Measurements from ENCODE around the gene FAR2.
"Not testable (repeated sequence)": the region's sequence is repeated elsewhere in the genome, so short reads cannot be mapped to it uniquely, and the experiment has no call there.

Gene FAR2

DNA sequence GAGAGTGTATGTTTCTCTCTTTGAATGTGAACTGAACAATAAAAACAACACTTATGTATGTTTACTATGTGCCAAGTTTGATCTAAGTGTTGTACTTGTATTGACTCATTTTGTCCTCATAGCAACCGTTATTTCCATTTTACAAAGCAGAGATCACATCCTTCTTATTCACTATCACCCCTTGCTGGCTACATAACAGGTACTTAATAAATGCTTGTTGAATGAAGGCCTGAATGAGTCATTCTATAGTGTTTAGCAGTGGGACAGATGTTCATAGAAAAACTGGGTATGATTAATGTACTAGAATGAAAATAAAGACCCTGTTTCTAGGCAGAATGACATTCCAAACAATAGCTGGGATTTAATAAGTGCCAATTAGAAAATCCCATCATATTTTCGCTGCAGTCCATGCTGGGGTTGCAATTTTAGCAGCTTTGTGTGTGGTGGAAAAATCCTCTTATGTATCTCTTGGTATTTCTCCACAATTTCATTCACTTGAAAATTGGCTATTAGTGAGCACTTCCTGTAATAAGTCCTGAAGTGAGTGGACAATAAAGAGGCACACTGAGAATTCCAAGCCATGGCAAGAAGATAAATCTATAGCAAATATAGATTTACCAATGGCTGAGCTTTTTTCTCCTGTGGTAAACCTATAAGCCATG is 86.0 kb downstream of the FAR2 start:
- no peak for DNase-seq (ENCODE audit: low read depth in 2 of 2)

DNA sequence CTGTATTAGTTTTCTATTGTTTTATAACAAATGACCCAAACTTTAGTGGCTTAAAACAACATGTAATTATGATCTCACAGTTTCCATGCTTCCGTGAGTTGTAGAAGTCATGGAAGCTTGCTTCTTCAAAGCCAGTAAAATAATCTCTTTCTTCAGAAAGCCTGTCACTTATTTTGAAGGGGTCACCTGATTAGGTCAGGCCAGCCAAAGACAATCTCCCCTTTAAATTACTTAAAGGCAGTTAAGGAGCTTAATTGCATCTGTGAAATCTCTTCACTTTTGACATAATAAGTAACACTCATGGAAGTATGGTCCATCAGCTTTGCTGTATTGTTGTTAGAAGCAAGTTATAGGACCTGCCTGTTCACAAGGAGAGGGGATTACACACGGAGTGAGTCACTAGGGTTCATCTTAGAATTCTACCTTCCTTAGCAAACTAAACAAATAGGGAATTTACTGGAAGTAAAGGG is 89.8 kb downstream of the FAR2 start:
- DNase-seq (ENCODE audit: low read depth in 2 of 2) = no peak

DNA sequence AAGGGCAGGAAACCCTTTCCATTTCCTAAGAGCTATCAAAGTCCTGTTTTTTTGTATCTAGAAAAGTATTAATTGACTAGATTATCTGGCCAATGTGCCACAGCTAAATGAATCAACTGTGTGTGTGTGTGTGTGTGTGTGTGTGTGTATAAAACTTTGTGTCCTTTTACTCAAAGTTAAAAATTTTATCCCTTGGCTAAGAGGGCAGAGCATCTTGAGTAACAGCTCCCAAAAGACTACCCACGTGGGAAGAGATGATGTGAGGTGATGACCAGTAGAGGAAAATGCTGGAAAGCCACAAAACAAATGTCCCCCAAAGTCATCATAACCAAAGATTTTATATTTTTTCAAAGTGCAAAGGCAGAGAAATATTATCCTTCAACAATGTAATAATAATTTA is 90.3 kb downstream of the FAR2 start:
- DNase-seq (ENCODE audit: low read depth in 2 of 2) = no peak

DNA sequence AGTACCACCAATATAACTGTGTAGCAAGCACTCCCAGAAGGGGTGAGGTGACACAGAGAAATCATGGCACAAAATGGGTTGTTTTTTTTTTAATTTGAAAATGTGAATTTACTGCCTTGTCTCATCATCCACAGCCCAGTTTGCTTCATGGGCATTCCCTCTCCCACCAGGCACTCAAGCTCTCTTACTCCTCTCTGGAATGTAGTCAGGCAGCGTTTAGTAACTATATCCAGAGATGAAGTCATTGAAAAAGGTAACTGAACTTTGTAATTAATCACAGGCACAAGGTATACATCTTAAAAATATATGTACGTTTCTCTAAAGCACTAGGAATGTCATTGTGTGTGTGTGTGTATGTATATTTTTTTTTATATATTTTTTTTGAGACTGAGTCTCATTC is 91.4 kb downstream of the FAR2 start:
- DNase-seq (ENCODE audit: low read depth in 2 of 2) = no peak

DNA sequence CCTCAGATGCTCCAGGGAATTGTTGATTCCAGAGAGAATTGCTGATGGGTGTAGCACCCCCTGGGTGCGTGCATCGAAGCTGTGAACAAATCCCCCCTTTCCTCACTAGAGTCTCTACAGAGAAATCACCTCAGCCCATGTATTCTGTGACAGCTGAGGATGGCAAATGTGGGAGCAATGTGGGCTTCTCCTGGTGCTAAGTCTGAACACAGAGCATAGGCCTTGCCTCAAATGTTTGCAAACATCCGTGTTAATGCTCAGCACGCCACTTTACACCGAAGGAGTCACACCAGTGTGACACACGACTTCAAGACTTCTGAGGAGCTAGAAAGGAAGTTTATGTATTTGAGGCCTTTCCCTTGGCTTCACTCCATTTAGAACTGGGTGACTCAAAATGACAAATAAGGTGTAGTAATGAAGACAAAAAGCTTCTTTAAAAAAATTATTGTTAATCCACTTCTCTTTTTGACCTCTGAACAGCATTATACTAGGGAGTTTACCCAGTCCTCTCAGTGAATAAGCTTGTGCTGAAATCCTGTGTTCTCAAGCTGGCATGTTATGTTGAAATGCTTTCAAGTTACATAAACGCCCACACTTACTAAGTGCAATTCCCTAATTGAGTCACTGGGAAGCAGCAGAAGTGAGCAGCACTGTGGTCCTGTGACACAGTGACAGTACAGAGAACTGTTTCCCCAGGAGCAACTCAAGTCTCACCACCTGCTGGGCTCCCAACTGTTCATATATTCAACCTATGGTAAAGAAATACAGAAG is 92.9 kb downstream of the FAR2 start:
- DNase-seq (ENCODE audit: low read depth in 2 of 2) = no peak

DNA sequence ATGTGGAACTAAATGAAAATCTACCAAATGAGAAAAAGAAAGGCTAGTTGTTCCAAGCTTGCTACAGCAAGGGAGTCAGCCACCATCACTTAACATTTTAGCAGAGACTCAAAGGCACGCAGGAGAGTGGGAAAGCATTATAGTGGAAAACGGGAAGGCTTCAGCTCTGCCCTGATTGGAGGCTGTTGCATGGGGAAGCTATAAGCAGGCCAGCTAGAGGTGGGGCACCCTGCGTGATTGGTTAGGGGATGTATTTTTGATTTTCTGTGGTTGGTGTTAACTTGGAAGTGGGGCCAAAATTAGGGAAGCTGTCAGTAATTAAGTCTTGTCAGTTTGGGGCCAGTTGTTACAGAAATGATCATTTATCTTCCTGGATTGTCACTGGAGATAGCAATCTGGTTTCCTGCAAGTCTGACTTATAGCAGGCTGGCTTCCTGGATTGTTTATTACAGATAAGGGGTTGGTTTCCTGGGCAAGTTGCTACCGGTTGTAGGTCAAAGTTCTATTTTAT is 93.9 kb downstream of the FAR2 start:
- no peak for DNase-seq (ENCODE audit: low read depth in 2 of 2)

DNA sequence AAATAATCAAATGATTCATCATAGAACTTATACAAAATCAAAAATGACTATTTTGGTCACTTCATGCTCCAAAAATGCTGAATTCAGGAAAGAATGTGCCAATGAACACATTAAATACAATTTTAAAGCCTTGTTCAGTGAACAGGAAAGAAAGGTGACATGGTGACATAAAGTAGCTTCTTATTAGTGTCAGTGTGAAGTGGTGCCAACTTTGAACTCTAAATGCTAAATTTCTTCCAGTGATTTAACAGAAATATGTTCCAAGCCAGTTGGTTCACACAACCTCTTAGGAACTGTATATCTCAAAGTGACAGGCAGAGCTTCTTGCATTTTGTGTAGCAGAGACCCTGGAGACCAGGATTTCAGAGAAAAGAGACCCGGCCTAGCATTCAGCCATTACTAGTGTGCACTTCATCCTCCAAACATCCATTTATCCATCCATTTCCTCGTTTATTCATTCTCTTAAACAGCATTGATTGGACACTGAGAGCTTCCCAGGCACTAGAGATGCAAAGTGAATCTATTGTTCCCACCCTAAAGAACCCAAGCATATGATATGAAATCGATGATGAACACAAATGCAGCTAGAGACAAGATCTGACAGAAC is 95.2 kb downstream of the FAR2 start:
- no peak for DNase-seq (ENCODE audit: low read depth in 2 of 2)

DNA sequence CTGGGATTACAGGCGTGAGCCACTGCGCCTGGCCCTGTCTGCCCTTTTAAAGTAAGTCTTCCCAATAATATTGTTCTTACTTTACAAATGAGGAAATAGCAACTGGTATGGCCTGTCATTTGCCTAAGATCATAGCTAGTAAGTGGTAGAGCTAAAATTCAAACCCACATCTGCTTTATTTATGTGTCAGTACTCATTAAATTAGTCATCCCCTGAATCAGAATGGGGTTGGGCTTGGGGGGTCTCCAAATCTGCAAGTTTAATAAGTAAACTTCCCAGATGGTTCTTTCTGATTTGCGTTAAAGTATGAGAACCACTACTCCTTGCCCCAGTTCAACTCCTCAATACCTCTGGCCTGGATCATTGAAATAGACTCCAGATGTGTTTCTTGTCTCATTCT is 96.2 kb downstream of the FAR2 start:
- DNase-seq (ENCODE audit: low read depth in 2 of 2) = no peak

DNA sequence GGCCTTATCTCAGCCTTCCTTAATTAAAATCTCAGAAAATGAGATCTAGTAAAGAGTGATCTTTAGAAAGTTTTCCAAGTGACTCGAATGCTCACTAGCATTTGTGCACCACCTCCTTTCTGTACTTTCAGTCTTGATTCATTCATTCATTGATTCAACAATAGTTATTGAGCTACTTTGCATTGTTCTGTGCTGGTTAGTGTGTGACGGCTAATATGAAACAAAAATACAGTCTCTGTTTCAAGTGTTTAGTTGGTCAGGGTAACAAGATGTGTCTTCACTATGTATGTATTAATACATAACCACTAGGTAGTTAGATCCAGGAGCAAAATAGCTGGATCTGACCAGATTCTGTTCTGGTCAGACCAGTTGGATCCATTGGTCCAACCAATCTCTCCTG is 100.9 kb downstream of the FAR2 start:
- DNase-seq (ENCODE audit: low read depth in 2 of 2) = no peak

DNA sequence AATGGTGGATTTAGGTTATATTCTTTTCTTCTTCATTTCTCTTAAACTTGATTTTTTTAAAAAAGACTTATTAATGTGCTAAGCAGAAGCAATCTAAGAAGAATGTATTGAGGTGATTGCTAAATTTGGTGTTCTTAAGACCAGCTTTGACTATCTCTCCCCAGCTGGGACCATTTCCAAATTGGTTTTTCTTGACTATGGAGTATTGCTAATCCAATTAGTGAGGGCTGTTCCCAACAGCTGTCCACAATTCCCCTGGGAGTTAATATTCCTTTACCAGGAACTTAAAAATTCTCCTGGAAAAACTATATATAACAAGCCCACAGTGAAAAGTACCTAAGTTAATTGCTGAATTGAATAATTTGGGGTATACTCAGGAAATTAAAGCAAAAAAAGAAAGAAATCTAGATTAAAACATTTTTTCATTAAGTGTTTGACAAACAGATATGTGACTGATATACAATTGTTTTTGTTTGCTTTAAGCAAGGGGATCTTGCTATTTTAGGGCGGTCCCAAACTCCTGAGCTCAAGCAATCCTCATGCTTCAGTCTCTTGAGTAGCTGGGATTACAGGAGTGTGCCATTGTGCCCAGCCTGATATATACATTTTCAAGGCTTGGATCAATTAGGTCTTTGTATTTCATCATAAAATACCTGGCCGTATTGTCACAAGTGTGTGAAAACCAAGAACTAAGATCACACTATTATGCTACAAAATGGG is 105.0 kb downstream of the FAR2 start:
- DNase-seq (ENCODE audit: low read depth in 2 of 2) = no peak

DNA sequence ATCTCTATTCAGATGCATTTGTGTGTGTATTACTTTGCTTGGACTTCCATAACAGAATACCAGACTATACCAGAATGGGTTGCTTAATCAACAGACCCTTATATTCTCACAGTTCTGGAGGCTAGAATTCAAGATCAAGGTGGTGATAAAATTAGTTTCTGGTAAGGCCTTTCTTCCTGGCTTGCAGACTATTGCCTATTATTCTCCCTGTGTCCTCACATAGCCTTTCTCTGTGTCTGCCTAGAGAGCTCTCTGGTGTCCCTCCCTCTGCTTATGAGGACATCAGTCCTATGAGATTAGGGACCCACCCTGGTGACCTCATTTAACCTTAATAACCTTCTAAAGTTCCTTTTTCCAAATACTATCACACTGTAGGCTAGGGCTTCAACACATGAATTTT is 106.0 kb downstream of the FAR2 start:
- DNase-seq (ENCODE audit: low read depth in 2 of 2) = no peak

DNA sequence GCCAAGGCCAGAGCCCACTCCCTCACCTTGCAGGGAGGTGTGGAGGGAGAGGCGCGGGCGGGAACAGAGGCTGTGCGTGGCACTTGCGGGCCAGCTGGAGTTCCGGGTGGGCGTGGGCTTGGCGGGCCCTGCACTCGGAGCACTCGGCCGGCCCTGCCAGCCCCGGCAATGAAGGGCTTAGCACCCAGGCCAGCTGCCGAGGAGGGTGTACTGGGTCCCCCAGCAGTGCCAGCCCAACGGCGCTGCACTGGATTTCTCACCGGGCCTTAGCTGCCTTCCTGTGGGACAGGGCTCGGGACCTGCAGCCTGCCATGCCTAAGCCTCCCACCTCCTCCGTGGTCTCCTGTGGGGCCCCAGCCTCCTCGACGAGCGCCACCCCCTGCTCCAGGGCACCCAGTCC is 107.5 kb downstream of the FAR2 start:
- no peak for DNase-seq (ENCODE audit: low read depth in 2 of 2)

DNA sequence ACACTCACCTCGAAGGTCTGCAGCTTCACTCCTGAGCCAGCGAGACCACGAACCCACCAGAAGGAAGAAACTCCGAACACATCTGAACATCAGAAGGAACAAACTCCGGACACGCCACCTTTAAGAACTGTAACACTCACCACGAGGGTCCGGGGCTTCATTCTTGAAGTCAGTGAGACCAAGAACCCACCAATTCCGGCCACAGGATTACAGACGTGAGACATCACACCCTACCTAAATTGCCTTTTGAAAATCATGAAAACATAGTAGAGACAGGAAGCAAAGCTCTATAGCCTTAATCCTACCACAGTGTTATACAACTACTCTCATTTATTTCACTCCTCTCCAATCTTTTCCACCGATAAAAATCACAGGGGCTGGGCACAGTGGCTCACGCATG is 108.6 kb downstream of the FAR2 start:
- not testable (repeated sequence) for DNase-seq (ENCODE audit: low read depth in 2 of 2)

DNA sequence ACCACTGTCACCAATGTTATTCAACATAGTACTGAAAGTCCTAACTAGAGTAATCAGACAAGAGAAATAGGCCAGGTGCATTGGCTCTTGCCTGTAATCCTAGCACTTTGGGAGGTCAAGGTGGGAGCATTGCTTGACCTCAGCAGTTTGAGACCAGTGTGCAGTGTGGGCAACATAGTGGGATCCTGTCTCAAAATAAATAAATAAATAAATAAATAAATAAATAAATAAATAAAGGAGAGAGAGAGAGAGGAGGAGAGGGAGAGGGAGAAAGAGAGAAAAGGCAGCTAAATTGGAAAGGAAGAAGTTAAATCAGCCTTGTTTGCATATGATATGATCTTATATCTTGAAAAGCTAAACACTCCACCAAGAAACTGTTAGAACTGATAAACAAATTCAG is 115.3 kb downstream of the FAR2 start:
- no peak for DNase-seq (ENCODE audit: low read depth in 2 of 2)

DNA sequence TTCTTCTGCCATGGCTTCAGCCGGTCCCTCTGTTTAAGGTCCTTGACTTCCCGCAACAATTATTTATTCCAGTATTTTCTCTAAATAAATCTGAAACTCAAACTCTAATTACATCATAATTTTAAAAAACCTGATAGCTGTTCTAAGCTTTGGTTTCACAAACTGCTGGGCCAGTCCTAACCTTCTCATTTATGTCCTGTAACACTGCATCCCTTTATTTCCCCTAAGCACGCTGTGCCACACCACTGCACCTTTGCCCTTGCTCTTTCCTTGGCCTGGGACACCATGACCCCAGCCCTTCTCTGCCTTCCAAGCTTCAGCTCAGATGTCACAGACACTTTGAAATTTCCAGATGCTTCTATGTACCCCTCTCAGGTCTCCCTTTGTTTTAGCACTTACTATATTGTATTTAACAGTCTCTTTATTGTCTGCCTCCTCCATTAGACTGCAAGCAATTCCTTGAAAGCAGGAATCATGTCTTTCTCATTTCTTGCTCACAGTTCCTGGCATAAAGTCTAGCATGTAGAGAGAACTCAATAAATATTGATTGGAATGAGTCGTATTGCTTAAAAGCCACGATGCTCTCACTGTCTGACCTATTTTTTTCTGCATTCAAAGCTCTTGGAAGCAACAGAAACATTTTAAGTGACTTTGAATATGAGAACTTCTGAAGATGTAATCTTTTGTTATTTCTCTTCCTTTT is 120.8 kb downstream of the FAR2 start:
- no peak for DNase-seq (ENCODE audit: low read depth in 2 of 2)

DNA sequence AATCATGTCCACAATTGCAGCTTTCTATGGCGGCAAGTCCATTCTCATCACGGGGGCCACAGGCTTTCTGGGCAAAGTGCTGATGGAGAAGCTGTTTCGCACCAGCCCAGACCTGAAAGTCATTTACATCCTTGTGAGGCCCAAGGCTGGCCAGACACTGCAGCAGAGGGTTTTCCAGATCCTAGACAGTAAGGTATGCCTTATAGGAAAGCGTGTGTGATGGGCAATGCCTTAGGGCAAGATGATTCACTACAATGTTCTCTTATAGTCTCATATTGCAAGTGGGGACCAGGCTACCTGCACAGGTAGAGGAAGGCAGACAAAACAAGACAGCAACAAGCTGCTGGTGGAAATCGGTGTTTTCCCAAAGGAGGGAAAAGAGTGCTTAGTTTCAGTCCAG is 121.4 kb downstream of the FAR2 start:
- no peak for DNase-seq (ENCODE audit: low read depth in 2 of 2)

DNA sequence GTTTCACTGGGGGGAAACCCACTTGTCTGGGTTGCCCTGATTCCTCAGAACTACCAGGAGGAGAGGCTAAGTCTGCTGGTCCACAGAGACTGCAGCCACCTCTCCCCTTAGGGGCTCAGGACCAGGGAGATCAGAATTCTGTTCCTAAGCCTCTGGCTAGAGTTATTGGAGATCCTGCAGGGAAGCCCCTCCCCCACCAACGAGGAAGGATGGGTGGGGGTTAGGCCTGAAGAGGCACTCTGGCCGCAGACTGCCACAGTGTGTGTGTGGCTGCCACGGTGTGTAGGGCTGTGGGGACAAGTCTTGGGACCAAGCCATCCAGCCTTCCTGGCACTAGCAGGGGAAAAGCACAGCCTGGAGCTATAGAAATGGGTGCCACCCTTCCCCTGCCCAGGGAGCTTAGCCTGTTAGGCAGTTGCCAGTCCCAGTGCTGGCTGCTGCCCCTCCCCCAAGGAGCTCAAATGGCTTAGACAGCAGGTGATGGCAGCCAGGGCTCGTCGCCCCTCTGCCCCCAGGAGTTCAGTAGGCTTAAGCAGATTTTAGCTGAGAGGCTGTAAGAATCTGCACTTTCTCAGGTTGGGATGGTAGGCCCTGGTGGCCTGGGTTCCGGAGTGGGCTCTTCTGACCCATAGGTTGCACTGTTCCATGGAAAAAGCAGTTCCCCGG is 124.2 kb downstream of the FAR2 start:
- no peak for DNase-seq (ENCODE audit: low read depth in 2 of 2)

DNA sequence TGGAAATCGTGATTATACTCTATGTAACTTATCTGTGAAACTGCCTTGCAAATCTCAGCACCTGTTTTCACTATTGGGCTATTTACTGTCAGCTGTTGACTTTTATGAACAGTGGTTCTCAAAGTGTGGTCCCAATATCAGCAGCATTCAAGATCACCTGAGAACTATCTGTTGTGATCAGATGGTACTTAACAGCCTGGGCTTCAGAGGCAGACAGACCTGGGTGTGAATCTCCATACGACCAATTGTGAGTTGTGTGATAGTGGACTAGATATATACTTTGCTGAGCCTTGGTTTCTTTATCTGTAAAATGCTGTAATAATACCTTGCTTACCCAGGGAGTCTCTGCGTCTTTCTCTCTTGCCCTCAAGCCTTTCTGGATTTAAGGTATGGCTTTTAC is 126.8 kb downstream of the FAR2 start:
- DNase-seq (ENCODE audit: low read depth in 2 of 2) = no peak

DNA sequence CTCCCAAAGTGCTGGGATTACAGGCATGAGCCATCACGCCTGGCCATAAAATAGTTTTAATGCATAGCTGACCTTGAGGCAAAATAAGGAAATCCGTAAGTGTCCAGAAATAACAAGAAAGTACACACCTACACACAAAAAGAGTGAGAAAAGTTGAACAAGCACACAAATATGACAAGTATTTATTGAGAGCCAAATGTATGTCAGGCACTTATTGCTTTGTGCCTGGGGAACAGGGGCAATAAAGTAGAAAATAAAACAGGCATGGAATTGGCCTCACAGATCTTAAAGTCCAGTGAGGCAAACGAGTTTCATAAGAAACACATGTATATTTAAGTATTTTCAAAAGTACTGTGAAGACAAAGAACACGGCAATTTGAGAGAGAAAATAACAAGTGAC is 128.2 kb downstream of the FAR2 start:
- DNase-seq (ENCODE audit: low read depth in 2 of 2) = no peak

DNA sequence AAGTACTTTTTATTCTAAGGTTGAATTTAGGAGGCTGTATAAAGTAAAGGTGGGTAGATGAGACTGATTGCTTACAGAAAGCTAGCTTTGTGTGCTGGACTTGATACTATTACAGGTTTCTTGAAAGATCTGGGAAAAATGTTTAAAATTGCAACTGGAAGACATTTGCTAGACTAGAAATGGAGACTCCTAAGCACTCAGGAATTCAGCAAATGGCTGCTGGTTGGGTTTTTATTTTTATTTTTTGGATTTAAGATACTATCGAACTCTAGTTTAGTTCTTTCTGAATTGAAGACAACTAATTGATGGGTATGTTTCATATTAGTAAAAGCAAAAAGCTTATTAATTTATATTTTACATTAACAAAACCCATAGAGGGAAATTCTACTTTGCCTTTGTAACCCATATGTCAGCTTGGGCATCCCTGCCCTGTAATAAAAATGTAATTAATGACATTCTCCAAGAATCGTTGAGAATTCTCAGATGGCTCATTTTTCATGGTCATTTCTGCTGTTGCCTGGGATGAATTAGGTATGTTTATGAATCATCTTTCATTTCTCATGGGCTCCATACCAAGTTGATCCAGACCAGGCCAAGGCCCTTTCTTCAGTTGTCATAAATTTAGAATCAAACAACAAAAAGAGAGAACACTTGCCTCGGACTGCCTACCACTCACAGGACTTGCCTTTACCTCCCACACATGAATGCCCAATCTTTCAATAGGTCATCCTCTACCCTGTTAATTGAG is 129.8 kb downstream of the FAR2 start:
- DNase-seq (ENCODE audit: low read depth in 2 of 2) = no peak

Data from stimulated activated CD8-positive, alpha-beta memory T cell treated with anti-CD3 and anti-CD28 coated beads, Interleukin-2, amount 100 ng/mL, for 1 hour (primary cell).